ENCODE data around the gene KIF11.
"Not testable (repeated sequence)": the region's sequence is repeated elsewhere in the genome, so short reads cannot be mapped to it uniquely, and the experiment has no call there.

The KIF11 gene

DNA sequence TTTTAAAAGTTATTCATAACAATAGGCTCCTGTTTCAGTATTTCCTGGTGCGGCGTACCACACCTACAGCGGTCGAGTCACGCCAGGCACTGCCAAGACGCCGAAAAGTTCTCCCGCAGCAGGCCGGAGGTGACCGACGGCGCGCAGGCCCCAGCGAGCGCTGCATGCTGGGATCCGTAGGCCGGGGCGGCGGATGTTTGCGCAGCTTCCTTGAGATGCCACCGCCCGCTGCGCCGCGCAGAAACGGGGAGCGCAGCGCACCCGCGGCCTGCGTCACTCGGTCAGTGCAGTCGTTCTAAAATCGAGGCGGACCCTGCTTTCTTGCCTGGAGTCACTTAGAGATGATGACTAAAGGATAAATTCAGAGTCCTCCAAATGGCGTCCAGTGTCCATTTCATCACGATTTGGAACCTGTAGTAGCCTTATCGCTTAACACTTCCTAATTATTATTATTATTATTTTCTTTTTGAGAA, 1.3 kb upstream of the KIF11 start:
- peak; percentile 91 for DNase-seq

DNA sequence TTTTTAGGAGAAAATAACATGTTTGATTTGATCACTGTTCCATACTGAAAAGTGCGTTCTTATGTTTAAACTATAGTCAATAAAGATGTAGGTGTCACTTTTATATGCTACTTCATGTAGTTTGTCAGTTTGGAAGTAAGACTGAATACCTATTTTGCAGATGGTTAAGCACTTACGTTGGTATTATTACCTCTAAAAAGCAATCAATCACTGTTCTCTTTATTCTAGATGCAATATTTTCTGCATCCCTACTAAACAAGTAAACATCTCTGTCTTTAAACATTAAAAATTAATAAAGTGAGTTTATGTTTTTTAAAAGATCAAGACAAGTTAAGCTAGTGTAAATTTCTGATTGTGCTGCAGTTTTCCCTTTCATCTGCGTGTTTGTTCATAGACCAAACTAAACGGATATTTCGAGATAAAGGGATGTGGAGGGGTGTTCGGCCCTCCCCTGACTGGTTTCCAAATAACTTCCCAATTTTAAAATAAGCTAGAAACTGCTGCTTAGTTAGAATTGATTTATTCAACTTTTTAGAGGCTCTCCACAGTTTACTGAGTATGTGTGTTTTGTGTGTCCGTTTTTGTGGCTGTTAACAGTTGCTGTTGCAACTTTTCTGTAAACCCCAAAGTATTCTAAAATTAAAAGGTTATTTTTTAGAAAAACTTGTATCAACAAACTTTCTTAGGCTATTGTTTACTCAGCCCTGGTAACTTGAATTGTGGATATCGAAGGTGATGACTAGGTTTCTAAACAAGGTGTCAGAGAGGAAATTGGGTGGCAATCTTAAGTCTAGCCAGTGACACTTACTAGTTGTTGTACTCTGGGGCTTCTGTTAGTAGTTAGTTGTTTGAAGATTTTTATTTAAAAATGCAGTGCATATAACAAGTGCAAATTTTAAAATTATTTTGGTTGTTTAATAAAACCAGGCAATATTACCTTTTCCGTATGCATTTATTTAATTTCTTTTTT, 974 bp downstream of the KIF11 start:
- DNase-seq: no peak

DNA sequence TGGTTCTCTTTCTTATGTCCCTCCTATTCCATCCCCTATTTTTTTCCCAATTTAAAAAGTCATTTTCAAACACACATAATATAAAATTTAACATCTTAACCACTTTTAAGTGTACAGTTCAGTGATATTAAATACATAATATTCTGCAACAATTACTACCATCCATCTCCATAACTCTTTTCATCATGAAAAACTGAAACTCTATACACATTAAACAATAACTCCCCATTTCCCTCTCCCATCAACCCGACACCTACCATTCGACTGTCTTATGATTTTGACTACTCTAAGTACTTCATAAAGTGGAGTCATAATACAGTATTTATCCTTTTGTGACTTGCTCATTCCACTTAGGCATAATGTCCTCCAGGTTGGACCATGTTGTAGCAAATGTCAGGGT, 2.6 kb downstream of the KIF11 start:
- no peak for DNase-seq

DNA sequence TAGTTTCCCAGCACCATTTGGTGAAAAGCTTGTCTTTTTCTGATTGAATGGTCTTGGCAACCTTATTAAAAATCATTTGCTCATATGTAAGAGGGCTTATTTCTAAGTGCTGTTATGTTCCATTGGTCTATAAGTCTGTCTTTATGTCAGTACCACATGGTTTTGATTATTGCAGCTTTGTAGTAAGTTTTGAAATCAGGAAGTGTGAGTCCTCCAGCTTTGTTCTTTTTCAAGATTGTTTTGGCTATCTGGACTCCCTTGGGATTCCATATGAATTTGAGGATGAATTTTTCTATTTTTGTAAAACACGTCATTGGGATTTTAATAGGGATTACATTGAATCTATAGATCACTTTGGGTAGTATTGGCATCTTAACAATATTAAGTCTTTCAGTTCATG, 5.4 kb downstream of the KIF11 start:
- no peak for DNase-seq

DNA sequence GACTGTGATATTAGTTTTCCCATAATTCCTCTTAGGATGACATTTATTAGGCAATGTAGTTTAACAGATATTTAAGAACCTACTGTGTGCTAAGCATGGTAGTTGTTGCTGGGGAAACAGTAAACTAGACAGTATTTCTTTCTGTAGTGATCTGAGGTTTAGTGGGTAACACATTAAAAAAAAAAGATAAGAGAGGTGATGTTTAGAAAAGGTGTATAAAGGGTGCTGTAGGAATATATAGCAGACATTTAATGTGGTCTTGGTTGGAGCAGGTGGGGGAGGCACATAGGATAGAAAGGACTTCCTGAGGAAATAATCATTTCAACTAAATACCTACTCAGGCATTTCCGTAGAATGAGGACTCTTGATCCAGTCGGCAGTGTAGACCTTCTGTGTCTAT, 11.9 kb downstream of the KIF11 start:
- no peak for DNase-seq

DNA sequence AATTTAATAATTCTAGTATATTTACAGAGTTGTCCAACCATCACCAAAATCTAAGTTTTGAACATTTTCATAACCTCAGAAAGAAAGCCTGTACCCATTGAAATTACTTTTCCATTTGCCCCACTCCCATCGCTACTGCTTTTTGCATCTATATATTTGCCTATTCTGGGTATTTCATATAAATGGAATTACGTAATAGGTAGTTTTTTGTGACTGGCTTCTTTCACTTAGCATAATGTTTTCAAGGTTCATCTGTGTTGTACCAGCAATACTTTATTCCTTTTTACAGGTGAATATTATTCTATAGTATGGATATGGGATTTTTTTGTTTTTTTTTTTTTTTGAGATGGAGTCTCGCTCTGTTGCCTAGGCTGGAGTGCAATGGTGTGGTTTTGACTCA, 22.6 kb downstream of the KIF11 start:
- no peak for DNase-seq

DNA sequence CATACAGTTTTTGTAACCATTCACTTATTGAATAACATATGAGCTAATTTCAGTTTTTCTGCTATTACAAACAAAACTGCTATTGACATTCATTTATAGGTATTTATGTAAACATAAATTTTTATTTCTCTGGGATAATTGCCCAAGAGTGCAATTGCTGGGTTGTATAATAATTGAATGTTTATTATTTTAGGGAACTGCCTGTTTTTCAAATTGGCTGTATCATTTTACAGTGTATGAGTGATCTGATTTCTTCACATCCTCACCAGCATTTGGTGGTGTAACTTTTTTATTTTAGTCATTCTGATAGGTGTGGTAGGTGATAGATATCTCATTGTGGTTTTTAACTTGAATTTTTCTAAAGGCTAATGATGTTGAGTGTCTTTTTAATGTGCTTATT, 26.4 kb downstream of the KIF11 start:
- no peak for DNase-seq

DNA sequence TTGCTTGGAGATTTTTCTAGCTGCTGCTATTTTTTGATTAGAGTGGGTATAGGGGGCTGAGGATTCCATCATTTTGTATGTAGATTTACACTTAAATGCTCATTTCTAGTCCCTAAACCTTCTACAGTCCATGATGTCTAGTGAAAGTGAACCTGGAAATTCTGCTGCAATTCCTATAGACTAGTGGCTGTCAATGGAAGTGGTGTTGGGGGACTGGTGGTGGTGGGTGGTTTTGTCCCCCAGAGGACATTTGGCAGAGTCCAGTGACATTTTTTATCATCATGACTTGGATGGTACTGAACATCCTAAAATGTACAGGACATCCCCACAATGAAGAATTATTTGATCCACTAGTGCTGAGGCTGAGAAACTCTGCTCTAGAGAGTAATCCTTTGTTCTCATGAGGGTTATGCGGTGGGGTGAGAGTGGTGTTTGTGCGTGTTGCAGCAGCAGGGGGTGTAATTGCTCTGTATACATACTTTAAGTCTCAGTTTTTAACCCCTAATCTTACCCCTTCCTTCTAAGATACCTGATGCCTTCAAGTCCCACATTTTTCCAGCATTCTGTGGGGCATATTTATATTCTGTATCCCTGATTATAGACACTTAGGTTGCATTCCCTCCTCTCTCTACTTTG, 35.0 kb downstream of the KIF11 start:
- DNase-seq: no peak

DNA sequence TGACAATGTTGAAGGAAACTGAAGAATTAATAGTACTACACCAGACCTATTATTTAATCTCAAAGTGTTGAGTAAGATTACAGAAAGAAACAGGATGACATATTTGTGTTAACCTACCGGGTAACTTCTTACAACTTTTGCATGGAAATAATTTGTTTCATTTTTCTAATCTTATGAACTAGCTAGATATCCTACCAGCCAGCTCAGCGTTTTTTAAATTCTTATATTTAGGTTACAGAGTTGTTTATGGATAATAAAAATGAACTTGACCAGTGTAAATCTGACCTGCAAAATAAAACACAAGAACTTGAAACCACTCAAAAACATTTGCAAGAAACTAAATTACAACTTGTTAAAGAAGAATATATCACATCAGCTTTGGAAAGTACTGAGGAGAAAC, 37.0 kb downstream of the KIF11 start:
- no peak for DNase-seq

DNA sequence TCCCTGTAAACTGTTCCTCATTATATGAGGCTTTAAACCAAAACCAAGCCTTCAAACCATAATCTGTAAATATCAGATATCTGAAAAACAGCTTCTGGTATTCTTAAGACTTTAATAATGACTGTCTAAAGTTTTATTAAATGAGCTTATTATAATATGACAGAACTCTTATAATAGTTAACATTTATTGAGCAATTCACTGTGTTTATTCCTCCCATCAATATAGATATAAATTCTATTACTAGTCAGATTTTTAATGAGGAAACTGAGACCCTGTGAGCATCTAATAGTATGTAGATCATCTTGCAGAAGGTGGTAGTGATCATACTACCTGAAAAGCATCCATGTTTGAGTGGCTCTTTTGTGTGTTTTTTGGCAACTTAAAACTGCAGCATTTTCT, 45.1 kb downstream of the KIF11 start:
- no peak for DNase-seq

DNA sequence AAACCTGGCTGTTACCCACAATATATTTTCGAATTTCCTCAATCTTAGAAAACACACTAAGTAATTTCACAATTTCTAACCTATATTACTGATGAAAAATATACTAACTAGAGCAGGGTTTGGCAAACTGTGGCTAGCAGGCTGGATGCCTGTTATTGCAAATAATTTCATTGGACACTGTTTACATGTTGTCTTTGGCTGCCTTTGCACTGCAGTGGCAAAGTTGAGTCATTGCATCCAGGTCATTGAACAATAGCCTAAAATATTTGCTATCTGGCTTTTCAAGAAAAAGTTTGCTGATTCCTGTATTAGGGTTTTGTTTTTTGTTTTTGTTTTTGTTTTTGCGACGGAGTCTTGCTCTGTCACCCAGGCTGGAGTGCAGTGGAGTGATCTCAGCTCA, 47.2 kb downstream of the KIF11 start:
- no peak for DNase-seq

DNA sequence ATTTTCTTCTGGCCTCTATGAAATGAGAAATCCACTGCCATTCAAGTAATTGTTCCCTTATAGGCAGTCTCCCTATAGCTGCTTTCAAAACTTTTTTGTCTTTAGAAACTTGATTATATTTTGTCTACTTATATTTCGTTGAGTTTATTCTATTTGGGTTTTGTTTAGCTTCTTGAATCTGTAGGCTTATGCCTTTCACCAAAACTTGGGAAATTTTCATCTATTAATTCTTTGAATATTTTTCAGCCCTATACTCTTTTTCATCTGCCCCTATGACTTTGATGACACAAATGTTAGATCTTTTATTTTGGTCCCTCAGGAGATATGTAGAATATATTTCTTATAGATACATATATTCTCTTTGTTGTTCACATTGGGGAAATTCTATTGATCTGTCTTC, 48.6 kb downstream of the KIF11 start:
- DNase-seq: no peak

DNA sequence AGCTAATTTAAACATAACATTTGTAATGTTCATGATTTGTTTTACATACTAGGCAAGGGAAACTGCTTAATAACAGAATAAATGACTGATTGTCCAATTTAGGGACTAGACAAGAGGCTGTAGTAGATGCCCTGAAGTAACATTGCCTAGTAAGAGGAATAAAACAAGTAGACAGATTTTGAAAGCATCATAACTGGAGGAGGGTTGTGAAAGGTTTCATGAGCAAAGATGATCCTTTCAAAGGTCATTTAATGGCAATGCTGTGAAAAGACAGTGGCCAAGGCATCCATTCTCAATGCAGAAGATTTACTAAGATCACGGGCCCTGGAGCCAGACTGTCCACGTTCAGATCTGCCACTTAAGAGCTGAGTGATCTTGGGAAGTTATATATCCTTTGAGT, 52.0 kb downstream of the KIF11 start:
- no peak for DNase-seq

DNA sequence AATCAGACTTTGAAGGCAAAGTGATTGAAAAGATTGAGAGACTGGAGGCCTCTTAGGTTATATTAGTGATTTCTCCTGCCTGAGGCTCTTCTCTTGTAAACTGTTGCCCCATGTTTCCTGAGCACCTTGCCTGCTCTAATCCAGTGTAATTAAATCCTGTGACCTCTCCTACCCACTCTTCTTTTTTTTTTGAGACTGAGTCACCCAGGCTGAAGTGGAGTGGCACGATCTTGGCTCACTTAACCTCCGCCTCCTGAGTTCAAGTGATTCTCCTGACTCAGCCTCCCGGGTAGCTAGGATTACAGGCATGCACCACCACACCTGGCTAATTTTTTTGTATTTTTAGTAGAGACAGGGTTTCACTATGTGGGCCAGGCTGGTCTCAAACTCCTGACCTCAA, 57.9 kb downstream of the KIF11 start:
- not testable (repeated sequence) for DNase-seq

DNA sequence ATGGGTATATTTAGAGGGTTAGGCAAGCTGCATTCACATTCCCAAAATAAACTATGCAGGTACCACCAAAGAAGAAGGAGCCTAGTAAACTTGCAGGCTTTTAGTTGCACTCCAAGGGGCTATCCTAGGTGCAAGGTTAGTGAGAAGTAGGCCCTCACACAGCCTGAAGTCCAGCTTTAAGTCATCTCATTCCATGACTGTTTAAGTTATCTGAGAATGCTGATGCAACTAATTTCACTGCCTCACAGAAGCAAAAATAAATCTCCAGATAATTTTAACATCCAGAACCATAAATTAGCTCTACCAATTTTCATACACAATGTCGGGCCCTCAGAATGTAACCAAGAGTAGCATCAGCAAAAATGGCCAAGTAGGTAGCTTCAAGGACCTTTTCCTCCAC, 62.5 kb downstream of the KIF11 start:
- no peak for DNase-seq

DNA sequence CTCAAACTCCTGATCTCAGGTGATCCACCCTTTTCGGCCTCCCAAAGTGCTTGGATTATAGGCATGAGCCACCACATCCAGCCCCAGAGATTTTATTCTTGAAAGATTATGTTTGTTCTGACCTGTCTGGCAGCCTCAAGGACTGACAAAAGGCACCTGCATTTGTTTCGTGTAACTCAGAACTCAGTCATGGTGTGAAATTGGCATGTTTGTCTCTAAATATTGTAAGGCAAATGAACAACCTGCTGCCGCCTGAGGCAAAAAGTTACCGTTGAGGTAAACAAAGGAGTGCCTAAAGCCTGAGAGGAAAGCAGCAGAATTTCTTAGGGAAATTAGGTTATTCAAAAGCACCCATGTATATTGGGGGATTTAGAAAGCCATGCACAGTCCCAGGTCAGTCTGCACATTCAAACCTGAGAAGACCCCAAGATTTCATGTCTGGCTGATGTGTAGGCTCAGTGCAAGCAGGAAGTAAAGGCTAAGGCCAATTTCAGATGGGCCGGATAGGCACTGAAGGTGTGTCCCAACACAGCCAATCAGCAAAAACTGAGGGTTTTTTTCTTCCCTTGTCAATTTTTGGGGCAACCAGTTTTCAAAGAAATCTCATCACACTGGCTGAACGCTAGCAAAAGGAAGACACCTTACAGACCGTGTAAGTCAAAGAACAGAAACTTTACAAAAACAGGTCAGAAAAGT, 63.5 kb downstream of the KIF11 start:
- no peak for DNase-seq

DNA sequence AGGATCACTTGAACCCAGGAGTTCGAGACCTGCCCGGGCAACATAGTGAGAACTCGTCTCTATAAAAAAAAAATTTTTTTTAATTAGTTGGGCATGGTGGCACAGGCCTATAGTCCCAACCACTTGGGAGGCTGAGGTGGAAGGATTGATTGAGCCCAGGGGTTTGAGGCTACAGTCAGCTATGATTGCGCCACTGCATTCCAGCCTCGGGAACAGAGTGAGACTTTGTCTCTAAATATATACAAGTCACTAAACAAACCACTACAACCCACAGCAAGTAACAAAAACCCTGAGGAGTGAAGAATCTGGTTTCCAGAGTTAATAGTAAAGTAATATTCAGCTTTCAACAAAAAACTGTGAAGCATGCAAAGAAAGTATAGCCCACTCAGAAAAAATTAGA, 64.1 kb downstream of the KIF11 start:
- no peak for DNase-seq

DNA sequence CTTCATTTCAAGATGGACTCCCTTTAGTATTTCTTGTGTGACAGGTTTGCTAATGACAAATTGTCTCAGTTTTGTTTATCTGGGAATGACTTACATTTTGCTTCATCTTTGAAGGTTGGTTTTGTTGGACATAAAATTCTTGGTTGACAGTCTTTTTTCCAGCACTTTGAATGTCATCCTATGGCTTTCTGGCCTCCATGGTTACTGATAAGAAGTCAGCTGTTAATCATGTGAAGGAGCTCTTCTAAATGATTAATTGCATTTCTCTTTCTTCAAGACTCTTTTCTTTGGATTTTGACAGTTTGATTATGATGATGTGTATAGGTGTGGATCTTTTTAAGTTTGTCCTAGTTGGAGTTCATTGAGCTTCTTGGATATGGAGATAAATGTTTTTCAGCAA, 69.9 kb downstream of the KIF11 start:
- DNase-seq: no peak

DNA sequence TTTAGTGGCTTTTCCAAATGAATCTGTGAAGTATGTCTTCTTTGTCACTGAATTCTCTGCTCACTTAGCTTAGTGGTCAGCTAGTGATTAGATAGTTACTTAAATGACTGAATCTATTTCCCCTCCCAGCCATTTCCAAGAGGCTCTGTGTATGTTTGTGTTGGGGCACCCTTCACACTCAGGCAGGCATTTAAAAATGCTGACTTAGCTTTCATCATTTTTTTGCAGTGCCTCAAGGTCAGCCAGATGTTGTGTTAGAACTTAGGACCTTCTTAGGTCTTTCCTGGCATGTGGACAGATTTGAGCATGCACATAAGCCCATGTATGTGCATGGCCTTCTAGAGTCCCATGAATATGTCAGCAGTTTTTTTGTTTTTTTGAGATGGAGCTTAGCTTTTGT, 71.4 kb downstream of the KIF11 start:
- DNase-seq: no peak

DNA sequence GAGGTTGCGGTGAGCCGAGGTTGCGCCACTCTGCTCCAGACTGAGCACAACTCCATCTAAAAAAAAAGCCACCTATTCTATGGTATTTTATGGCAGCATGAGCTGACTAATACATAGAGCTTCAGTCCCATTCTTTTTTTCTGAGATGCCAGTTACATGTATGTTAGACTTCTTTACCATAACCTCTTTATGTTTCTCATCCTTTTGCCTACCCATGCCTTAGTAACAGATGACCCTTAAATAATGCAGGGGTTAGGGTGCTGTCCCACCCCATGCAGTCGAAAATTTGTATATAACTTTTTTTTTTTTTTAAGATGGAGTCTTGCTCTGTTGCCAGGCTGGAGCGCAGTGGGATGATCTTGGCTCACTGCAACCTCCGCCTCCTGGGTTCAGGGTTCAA, 74.1 kb downstream of the KIF11 start:
- DNase-seq: no peak

DNA sequence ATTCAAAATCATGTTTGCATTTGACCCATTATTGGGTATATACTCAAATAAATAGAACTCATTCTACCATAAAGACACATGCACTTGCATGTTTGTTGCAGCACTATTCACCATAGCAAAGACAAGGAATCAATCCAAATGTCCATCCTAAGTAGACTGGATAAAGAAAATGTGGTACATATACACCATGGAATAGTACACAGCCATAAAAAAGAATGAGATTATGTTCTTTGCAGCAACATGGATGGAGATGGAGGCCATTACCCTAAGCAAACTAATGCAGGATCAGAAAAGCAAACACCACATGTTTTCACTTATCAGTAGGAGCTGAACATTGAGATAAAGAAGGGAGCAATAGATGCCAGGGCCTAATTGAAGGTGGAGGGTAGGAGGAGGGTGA, 84.8 kb downstream of the KIF11 start:
- DNase-seq: no peak

DNA sequence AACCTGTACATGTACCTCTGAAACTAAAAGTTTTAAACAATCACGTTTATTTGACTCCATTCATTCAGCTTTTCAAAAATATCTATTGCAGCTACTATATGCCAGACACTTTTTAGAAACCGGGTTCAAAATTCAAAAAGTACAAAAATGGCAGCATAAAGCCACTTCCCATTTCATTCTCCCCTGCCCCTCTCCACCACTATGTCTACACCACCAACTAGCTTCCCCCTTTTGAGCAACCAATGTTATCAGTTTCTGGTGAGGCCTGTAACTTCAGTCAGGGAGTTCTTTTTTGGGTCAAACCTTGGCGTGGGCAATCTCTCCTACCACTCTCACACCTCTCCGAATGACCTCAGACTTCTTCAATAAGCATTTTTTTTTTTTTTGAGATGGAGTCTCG, 85.3 kb downstream of the KIF11 start:
- no peak for DNase-seq

DNA sequence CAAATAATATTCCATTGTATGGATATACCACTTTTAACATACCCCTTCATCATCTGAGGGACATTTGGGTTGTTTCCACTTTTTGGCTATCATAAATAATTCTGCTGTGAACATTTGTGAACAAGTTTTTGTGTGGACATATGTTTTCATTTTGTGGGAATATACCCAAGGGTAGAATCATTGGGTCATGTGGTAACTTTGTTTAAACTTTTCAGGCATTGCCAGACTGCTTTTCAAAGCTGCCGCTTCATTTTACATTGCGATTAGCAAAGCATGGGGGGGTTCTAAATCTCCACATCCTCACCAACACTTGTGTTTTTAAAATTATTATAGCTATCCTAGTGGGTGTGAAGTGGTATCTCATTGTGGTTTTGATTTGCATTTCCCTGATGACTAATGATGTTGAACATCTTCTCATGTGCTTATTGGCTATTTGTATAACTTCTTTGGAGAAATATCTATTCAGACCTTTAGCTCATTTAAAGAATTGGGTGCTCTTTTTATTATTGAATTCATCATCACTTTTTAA, 88.4 kb downstream of the KIF11 start:
- DNase-seq: no peak

DNA sequence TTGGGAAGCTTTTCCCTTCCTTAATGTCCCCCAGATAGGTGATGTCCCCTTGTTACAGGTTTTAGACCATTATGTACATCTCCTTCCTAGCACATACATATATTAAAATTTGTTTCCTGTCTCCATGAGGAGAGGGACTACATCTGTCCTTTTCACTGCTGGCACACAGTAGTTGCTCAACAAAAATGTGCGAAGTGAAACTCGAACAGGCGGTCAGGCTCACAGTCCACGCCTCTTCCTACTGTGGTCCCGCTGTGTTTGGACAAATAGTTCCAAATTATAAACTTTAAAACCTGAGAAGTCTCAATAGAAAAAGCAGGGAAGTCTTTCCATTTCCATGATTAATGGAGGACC, 95.6 kb downstream of the KIF11 start:
- DNase-seq: no peak
